HG02970 (cell line): Measurements from ENCODE around the gene SLC6A7.

ENCODE experiments used
- ATAC-seq: cut with Tn5 transposase; IDR thresholded peaks from one replicate; pipeline ENCODE4 v1.9.1; 2021; ENCODE audit warnings: mild to moderate bottlenecking, moderate library complexity, moderate number of reproducible peaks; ENCODE audit not compliant: unreplicated experiment, low FRiP score

Gene SLC6A7

GRCh38 chr5:150254363-150254762, 64.5 kb downstream of the SLC6A7 start:
- no peak for ATAC-seq

GRCh38 chr5:150254774-150255173, 64.9 kb downstream of the SLC6A7 start:
- ATAC-seq = no peak

- no peak for ATAC-seq
Observed at GRCh38 chr5:150255659-150256409, 66.0 kb downstream of the SLC6A7 start.

- ATAC-seq = no peak
Observed at GRCh38 chr5:150256410-150257064, 66.7 kb downstream of the SLC6A7 start.

- no peak for ATAC-seq
Observed at GRCh38 chr5:150257424-150257823, 67.6 kb downstream of the SLC6A7 start.

GRCh38 chr5:150258130-150258529, 68.3 kb downstream of the SLC6A7 start:
- ATAC-seq = no peak
